HCT116 (cell line): ENCODE measurements around the gene DNAAF5.

Experiments
- EZH2 ChIP-seq: fragments of 200-600 bp; sonication (generic); IDR thresholded peaks from 2 replicates; pipeline ENCODE4 v1.6.1; 2017; ENCODE audit warnings: antibody characterized with exemption, mixed run types
- POLR2A ChIP-seq: IDR thresholded peaks from 2 replicates; pipeline ENCODE4 v1.7.0; 2011; ENCODE audit warnings: borderline replicate concordance; ENCODE audit not compliant: insufficient read depth, insufficient read length; ENCODE audit errors: extremely low read depth
- SP1 ChIP-seq: IDR thresholded peaks from 2 replicates; pipeline ENCODE4 v1.6.1; 2012; ENCODE audit warnings: low read depth
- SRF ChIP-seq: IDR thresholded peaks from 2 replicates; pipeline ENCODE4 v1.6.1; 2012; ENCODE audit warnings: low read depth
- TF ChIP-seq, protein P1 (sequence below), 3 experiments: fragments of 200-600 bp in 1 of 3; sonication (generic) in 1 of 3; IDR thresholded peaks in 2 of 3; conservative IDR thresholded peaks in 1 of 3; 2 replicates each; pipeline ENCODE4 v1.5.1; 2012 to 2017; ENCODE audit warnings: low read depth in 2 of 3, low read length in 2 of 3, antibody characterized with exemption in 1 of 3, borderline replicate concordance in 1 of 3, control low read depth in 1 of 3, mild to moderate bottlenecking in 1 of 3, mixed read lengths in 1 of 3, mixed run types in 1 of 3, moderate library complexity in 1 of 3; ENCODE audit not compliant: insufficient read depth in 1 of 3
- TF ChIP-seq, protein P2 (sequence below): IDR thresholded peaks from 2 replicates; pipeline ENCODE4 v1.6.1; 2012

DNA sequence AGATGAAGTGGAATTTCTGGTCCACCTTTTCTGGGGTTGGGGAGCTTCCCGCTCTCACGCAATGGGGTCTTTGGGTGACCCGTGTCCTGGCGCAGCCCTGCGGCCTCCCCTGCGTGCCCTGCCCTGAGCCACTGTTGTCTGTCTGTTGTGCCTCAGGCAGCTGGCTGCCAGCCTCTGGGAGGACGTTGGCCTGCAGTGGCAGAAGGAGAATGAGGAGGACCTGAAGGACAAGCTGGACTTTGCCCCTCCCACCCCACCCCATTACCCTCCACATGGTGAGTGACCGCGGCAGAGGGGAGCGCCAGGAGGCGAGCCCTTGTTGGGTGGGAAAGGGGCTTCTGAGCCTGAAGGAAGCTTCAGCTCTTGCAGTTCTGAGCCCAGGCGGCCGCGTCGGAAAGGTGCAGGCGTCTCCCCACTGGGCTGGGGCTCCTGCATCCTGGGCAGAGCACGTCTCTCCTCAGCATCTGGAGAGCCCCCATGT, 14.7 kb downstream of the DNAAF5 start:
- TF ChIP-seq EZH2 (no peak), POLR2A (no peak), SP1 (no peak), SRF (no peak)
- TF ChIP-seq, protein P1, sequence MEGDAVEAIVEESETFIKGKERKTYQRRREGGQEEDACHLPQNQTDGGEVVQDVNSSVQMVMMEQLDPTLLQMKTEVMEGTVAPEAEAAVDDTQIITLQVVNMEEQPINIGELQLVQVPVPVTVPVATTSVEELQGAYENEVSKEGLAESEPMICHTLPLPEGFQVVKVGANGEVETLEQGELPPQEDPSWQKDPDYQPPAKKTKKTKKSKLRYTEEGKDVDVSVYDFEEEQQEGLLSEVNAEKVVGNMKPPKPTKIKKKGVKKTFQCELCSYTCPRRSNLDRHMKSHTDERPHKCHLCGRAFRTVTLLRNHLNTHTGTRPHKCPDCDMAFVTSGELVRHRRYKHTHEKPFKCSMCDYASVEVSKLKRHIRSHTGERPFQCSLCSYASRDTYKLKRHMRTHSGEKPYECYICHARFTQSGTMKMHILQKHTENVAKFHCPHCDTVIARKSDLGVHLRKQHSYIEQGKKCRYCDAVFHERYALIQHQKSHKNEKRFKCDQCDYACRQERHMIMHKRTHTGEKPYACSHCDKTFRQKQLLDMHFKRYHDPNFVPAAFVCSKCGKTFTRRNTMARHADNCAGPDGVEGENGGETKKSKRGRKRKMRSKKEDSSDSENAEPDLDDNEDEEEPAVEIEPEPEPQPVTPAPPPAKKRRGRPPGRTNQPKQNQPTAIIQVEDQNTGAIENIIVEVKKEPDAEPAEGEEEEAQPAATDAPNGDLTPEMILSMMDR (IDR thresholded peaks at IDR 0.05 in 2 of 3, conservative IDR thresholded peaks at IDR 0.05 in 1 of 3; ENCODE audit: borderline replicate concordance in 1 of 3, insufficient read depth in 1 of 3, low read depth in 2 of 3, low read length in 2 of 3): no peak
- TF ChIP-seq, protein P2, sequence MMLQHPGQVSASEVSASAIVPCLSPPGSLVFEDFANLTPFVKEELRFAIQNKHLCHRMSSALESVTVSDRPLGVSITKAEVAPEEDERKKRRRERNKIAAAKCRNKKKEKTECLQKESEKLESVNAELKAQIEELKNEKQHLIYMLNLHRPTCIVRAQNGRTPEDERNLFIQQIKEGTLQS: no peak
